H1 (cell line): ENCODE results near the gene UBXN4. TPM values are rescaled to one million over a fixed set of nuclear protein-coding genes. Genes with fewer than 3 reads are reported as not detected.

Experiments used
- CTCF ChIA-PET: fragments of 300-600 bp; sonication (Branson Sonifier 250); formaldehyde crosslinking; loops from one replicate; lab custom pipeline; 2021; ENCODE audit not compliant: partially characterized antibody; lab: Charles Lee
- POLR2A ChIA-PET: fragments of 300-600 bp; sonication (Branson Sonifier 250); formaldehyde crosslinking; loops from one replicate; lab custom pipeline; 2021; ENCODE audit warnings: inconsistent platforms; ENCODE audit not compliant: partially characterized antibody; lab: Charles Lee
- DNase-seq, 2 experiments: peaks; one replicate each; pipeline versions ENCODE4 v3.0.0 to v3.0.0-alpha.2; 2010 to 2022; ENCODE audit warnings: low spot score in 2 of 2, low read depth in 1 of 2, mixed read lengths in 1 of 2
- FAIRE-seq: peaks from 2 replicates; lab custom pipeline; 2011; peaks lifted over from hg19 to GRCh38; lab: Jason Lieb, UNC
- H2AFZ ChIP-seq: 2 replicates; pipeline ENCODE4 v1.8.1; 2012; ENCODE audit warnings: low read length, inconsistent platforms
- H2AK5ac ChIP-seq: 2 replicates; pipeline ENCODE4 v1.6.1; 2013; ENCODE audit warnings: low read depth, low read length
- H2BK120ac ChIP-seq: replicated peaks from 2 replicates; pipeline ENCODE3; 2013; ENCODE audit warnings: low read depth, low read length, inconsistent platforms
- H2BK12ac ChIP-seq: 2 replicates; pipeline ENCODE4 v1.6.1; 2013; ENCODE audit warnings: low read depth, low read length
- H2BK15ac ChIP-seq: 2 replicates; pipeline ENCODE4 v1.6.1; 2013; ENCODE audit warnings: low read length
- H2BK20ac ChIP-seq: 2 replicates; pipeline ENCODE4 v1.6.1; 2013; ENCODE audit warnings: low read length
- H2BK5ac ChIP-seq: 2 replicates; pipeline ENCODE4 v1.6.1; 2013; ENCODE audit warnings: low read depth, low read length
- H3K14ac ChIP-seq: 2 replicates; pipeline ENCODE4 v1.6.1; 2013; ENCODE audit warnings: inconsistent platforms; ENCODE audit not compliant: insufficient read length
- H3K18ac ChIP-seq: 2 replicates; pipeline ENCODE4 v1.6.1; 2013; ENCODE audit warnings: low read length; ENCODE audit errors: extremely low read depth
- H3K23ac ChIP-seq: 2 replicates; pipeline ENCODE4 v1.6.1; 2013; ENCODE audit warnings: inconsistent platforms; ENCODE audit not compliant: insufficient read length
- H3K23me2 ChIP-seq: 2 replicates; pipeline ENCODE4 v1.6.1; 2013; ENCODE audit warnings: low read depth, low read length
- H3K27ac ChIP-seq: 2 replicates; pipeline ENCODE4 v1.6.1; 2011; ENCODE audit warnings: low read depth, low read length, inconsistent platforms
- H3K27me3 ChIP-seq, 4 experiments: replicated peaks in 1 of 4; 1 replicate in 1 of 4; 2 replicates in 3 of 4; pipeline versions ENCODE4 v1.6.1 to v1.8.1; 2011 to 2013; ENCODE audit warnings: low read length in 3 of 4, mild to moderate bottlenecking in 3 of 4, inconsistent platforms in 2 of 4, mixed read lengths in 2 of 4, moderate library complexity in 1 of 4; ENCODE audit not compliant: control insufficient read depth in 3 of 4, insufficient read depth in 3 of 4; ENCODE audit errors: extremely low read depth in 1 of 4
- H3K36me3 ChIP-seq, 4 experiments: 2 replicates each; pipeline versions ENCODE4 v1.6.1 to v1.8.1; 2011 to 2013; ENCODE audit warnings: mild to moderate bottlenecking in 4 of 4, low read length in 3 of 4, moderate library complexity in 2 of 4, control low read depth in 1 of 4, inconsistent platforms in 1 of 4; ENCODE audit not compliant: insufficient read depth in 4 of 4, control insufficient read depth in 2 of 4
- H3K4ac ChIP-seq: replicated peaks from 2 replicates; pipeline ENCODE3; 2013; ENCODE audit warnings: low read length, low read depth, mixed read lengths, inconsistent platforms; ENCODE audit not compliant: insufficient read length
- H3K4me1 ChIP-seq, 4 experiments: replicated peaks in 1 of 4; 1 replicate in 1 of 4; 2 replicates in 3 of 4; pipeline versions ENCODE4 v1.6.1 to v1.8.1; 2011 to 2013; ENCODE audit warnings: low read length in 3 of 4, inconsistent platforms in 2 of 4, mixed read lengths in 1 of 4; ENCODE audit not compliant: insufficient read depth in 4 of 4, control insufficient read depth in 3 of 4
- H3K4me2 ChIP-seq, 2 experiments: 2 replicates each; pipeline versions ENCODE4 v1.6.1 to v1.8.1; 2011 to 2013; ENCODE audit warnings: low read depth in 2 of 2, low read length in 2 of 2, control low read depth in 1 of 2, inconsistent platforms in 1 of 2, mild to moderate bottlenecking in 1 of 2; ENCODE audit not compliant: insufficient read depth in 1 of 2
- H3K4me3 ChIP-seq, 4 experiments: fragments of 200-600, 300-600 bp in 1 of 4; sonication (generic), shearing (Covaris generic), sonication (Bioruptor Twin) in 1 of 4; 2 replicates each; pipeline versions ENCODE4 v1.5.1 to v1.8.1; 2011 to 2016; ENCODE audit warnings: low read length in 4 of 4, low read depth in 3 of 4, control low read depth in 2 of 4, inconsistent platforms in 2 of 4, mild to moderate bottlenecking in 2 of 4, mixed read lengths in 1 of 4, moderate library complexity in 1 of 4; ENCODE audit not compliant: insufficient read depth in 2 of 4; ENCODE audit errors: extremely low read depth in 1 of 4
- H3K56ac ChIP-seq: replicated peaks from 2 replicates; pipeline ENCODE3; 2013; ENCODE audit warnings: low read depth, mild to moderate bottlenecking, mixed read lengths, low read length, inconsistent platforms; ENCODE audit not compliant: insufficient read length
- H3K79me1 ChIP-seq: 2 replicates; pipeline ENCODE4 v1.6.1; 2013; ENCODE audit warnings: low read depth, low read length, control low read depth
- H3K79me2 ChIP-seq, 2 experiments: 2 replicates each; pipeline versions ENCODE4 v1.6.1 to v1.8.1; 2012 to 2013; ENCODE audit warnings: low read length in 2 of 2, mild to moderate bottlenecking in 2 of 2, inconsistent platforms in 1 of 2; ENCODE audit not compliant: insufficient read depth in 2 of 2, control insufficient read depth in 1 of 2
- H3K9ac ChIP-seq, 4 experiments: replicated peaks in 1 of 4; 1 replicate in 1 of 4; 2 replicates in 3 of 4; pipeline versions ENCODE4 v1.6.1 to v1.8.1; 2011 to 2013; ENCODE audit warnings: low read depth in 3 of 4, low read length in 3 of 4, control low read depth in 2 of 4, mild to moderate bottlenecking in 2 of 4, moderate library complexity in 2 of 4, inconsistent platforms in 1 of 4; ENCODE audit errors: extremely low read depth in 1 of 4
- H3K9me3 ChIP-seq, 2 experiments: 2 replicates each; pipeline versions ENCODE4 v1.6.1 to v1.8.1; 2012 to 2013; ENCODE audit warnings: mild to moderate bottlenecking in 2 of 2, moderate library complexity in 2 of 2, control low read depth in 1 of 2, inconsistent platforms in 1 of 2, low read depth in 1 of 2, low read length in 1 of 2, mixed read lengths in 1 of 2; ENCODE audit not compliant: insufficient read depth in 2 of 2
- H4K20me1 ChIP-seq, 2 experiments: replicated peaks in 1 of 2; 2 replicates each; pipeline versions ENCODE3 to v1.8.1; 2011 to 2013; ENCODE audit warnings: inconsistent platforms in 2 of 2, low read length in 2 of 2, mild to moderate bottlenecking in 1 of 2; ENCODE audit not compliant: insufficient read depth in 2 of 2, control insufficient read depth in 1 of 2
- H4K5ac ChIP-seq: 2 replicates; pipeline ENCODE4 v1.6.1; 2013; ENCODE audit warnings: low read length, low read depth, mixed read lengths, inconsistent platforms; ENCODE audit not compliant: insufficient read length
- H4K8ac ChIP-seq: 2 replicates; pipeline ENCODE4 v1.8.0; 2013; ENCODE audit warnings: mild to moderate bottlenecking, moderate library complexity, low read length, inconsistent platforms; ENCODE audit not compliant: insufficient read depth; ENCODE audit errors: extremely low read depth
- H4K91ac ChIP-seq: replicated peaks from 2 replicates; pipeline ENCODE3; 2013; ENCODE audit warnings: low read length, mixed read lengths, inconsistent platforms; ENCODE audit not compliant: insufficient read length
- POLR2A ChIP-seq, 2 experiments: IDR thresholded peaks; 1 replicate in 1 of 2; 2 replicates in 1 of 2; pipeline ENCODE4 v1.6.1; 2011; ENCODE audit warnings: low read depth in 2 of 2, low read length in 2 of 2, mild to moderate bottlenecking in 2 of 2; ENCODE audit errors: control extremely low read depth in 1 of 2
- WGBS, 2 experiments: shearing (Covaris generic) in 1 of 2; methylation state at CpG; one replicate each; pipeline versions ENCODE4 v1.1.6 to v1.1.7; 2013 to 2015; ENCODE audit warnings: low lambda C conversion rate in 2 of 2, mixed read lengths in 2 of 2, inconsistent platforms in 1 of 2, low coverage in 1 of 2, missing lambda C conversion rate in 1 of 2; ENCODE audit not compliant: insufficient replicate concordance in 2 of 2, insufficient coverage in 1 of 2, insufficient read length in 1 of 2; ENCODE audit errors: extremely low coverage in 1 of 2, missing lambda C conversion rate in 1 of 2; 5-methylcytosine and 5-hydroxymethylcytosine counted together
- polyA plus RNA-seq, 7 experiments: library from polyadenylated mRNA; depleted of rRNA in 3 of 7; stranded (reverse) in 5 of 7; unstranded in 2 of 7; fragments of >200 nt in 5 of 7; fragments of 200-250 nt in 2 of 7; gene quantifications; 1 replicate in 5 of 7; 2 replicates in 1 of 7; 4 replicates in 1 of 7; pipeline versions ENCODE4 v1.2.1 to v1.2.3, GENCODE V29; 2011 to 2013; ENCODE audit warnings: missing spikeins in 2 of 7, mixed read lengths in 2 of 7
- total RNA-seq: library from RNA; stranded (reverse); fragmentation: NEBNext Ultra II Directional; extraction: Animal tissue kit (Norgen Biotek cat#: 25700); gene quantifications from 2 replicates; pipeline ENCODE4 v1.2.1, GENCODE V29; 2021

Gene UBXN4
- total and polyA plus RNA-seq, 2 of the 8 experiments (the other 6 are each of a cell fraction or from before 2014, with no cell fraction given) = 20.1 to 64.2 TPM

- Histone ChIP-seq H3K9me3 (peaks cover 15 to 29% of the 10 kb centered on the region in 2 experiments), H3K36me3 (no peaks in the 10 kb centered on the region), H2AFZ (no peak overlapping the region), H3K23ac (no peak overlapping the region), H3K9ac (no peak overlapping the region), H2BK12ac (no peak overlapping the region), H3K79me1 (no peaks in the 10 kb centered on the region; the same call in 1 of the 2 replicates), H3K27ac (no peak overlapping the region), H3K4me2 (no peak overlapping the region), H3K56ac (no peak overlapping the region), H2BK20ac (no peak overlapping the region), H4K91ac (no peak overlapping the region), H3K23me2 (no peaks in the 10 kb centered on the region), H2BK120ac (no peak overlapping the region), H4K20me1 (no peaks in the 10 kb centered on the region), H3K14ac (no peak overlapping the region), H3K4me1 (no peaks in the 10 kb centered on the region; a peak in 1 of 7 replicates), H3K79me2 (no peaks in the 10 kb centered on the region), H2BK5ac (no peak overlapping the region), H3K18ac (no peak overlapping the region), H4K8ac (no peak overlapping the region), H3K4me3 (no peak overlapping the region), H2AK5ac (no peak overlapping the region), H3K27me3 (no peaks in the 10 kb centered on the region), H3K4ac (no peak overlapping the region), H4K5ac (no peak overlapping the region), H2BK15ac (no peak overlapping the region)
- POLR2A ChIA-PET = no interaction called here
- DNase-seq = no peak
- CTCF ChIA-PET = interaction anchor here (1.4 to 5.7 kb wide), 5 partner anchors 11 to 17 kb away, joined by 3 to 87 read pairs (median 22); no protein-coding TSS in a partner anchor
- no peak for FAIRE-seq
- WGBS, 2 experiments = 80% methylated on average over 9 of the region's 9 CpGs; no CpG with 5 or more reads in 1 of the 2 experiments
- TF ChIP-seq POLR2A (IDR thresholded peaks at IDR 0.05; ENCODE audit: control extremely low read depth in 1 of 2, low read depth in 2 of 2, low read length in 2 of 2) = no peak
These were observed 59.1 kb downstream of the UBXN4 start for GRCh38 chr2:135800513-135801460.
